ENCODE measurements around the gene LYPLAL1.
"Not testable (repeated sequence)": the region's sequence is repeated elsewhere in the genome, so short reads cannot be mapped to it uniquely, and the experiment has no call there.

LYPLAL1 gene

GRCh38 chr1:219215477-219215876 is 41.8 kb downstream of the LYPLAL1 start:
- DNase-seq (ENCODE audit: low read depth) = no peak

- no peak for DNase-seq (ENCODE audit: low read depth)
These were observed 47.3 kb downstream of the LYPLAL1 start for GRCh38 chr1:219220945-219221344.

- DNase-seq (ENCODE audit: low read depth) = no peak
These were observed 49.8 kb downstream of the LYPLAL1 start for GRCh38 chr1:219223496-219223895.

GRCh38 chr1:219226196-219226595 is 52.5 kb downstream of the LYPLAL1 start:
- DNase-seq (ENCODE audit: low read depth) = no peak

- DNase-seq (ENCODE audit: low read depth) = no peak
These were observed 53.8 kb downstream of the LYPLAL1 start for GRCh38 chr1:219227360-219228057.

- DNase-seq (ENCODE audit: low read depth) = no peak
These were observed 54.4 kb downstream of the LYPLAL1 start for GRCh38 chr1:219228058-219228419.

- no peak for DNase-seq (ENCODE audit: low read depth)
These were observed 59.2 kb downstream of the LYPLAL1 start for GRCh38 chr1:219232890-219233289.

GRCh38 chr1:219235903-219236481 is 62.3 kb downstream of the LYPLAL1 start:
- no peak for DNase-seq (ENCODE audit: low read depth)

GRCh38 chr1:219236933-219237610 is 63.4 kb downstream of the LYPLAL1 start:
- no peak for DNase-seq (ENCODE audit: low read depth)

GRCh38 chr1:219239518-219239917 is 65.8 kb downstream of the LYPLAL1 start:
- no peak for DNase-seq (ENCODE audit: low read depth)

- no peak for DNase-seq (ENCODE audit: low read depth)
These were observed 71.2 kb downstream of the LYPLAL1 start for GRCh38 chr1:219244864-219245263.

GRCh38 chr1:219247441-219247840 is 73.8 kb downstream of the LYPLAL1 start:
- DNase-seq (ENCODE audit: low read depth) = no peak

- not testable (repeated sequence) for DNase-seq (ENCODE audit: low read depth)
These were observed 76.8 kb downstream of the LYPLAL1 start for GRCh38 chr1:219250468-219250867.

- no peak for DNase-seq (ENCODE audit: low read depth)
These were observed 84.1 kb downstream of the LYPLAL1 start for GRCh38 chr1:219257751-219258150.

- DNase-seq (ENCODE audit: low read depth) = no peak
These were observed 87.8 kb downstream of the LYPLAL1 start for GRCh38 chr1:219261454-219261853.
